ENCODE data around the gene MB21D2.

DNA sequence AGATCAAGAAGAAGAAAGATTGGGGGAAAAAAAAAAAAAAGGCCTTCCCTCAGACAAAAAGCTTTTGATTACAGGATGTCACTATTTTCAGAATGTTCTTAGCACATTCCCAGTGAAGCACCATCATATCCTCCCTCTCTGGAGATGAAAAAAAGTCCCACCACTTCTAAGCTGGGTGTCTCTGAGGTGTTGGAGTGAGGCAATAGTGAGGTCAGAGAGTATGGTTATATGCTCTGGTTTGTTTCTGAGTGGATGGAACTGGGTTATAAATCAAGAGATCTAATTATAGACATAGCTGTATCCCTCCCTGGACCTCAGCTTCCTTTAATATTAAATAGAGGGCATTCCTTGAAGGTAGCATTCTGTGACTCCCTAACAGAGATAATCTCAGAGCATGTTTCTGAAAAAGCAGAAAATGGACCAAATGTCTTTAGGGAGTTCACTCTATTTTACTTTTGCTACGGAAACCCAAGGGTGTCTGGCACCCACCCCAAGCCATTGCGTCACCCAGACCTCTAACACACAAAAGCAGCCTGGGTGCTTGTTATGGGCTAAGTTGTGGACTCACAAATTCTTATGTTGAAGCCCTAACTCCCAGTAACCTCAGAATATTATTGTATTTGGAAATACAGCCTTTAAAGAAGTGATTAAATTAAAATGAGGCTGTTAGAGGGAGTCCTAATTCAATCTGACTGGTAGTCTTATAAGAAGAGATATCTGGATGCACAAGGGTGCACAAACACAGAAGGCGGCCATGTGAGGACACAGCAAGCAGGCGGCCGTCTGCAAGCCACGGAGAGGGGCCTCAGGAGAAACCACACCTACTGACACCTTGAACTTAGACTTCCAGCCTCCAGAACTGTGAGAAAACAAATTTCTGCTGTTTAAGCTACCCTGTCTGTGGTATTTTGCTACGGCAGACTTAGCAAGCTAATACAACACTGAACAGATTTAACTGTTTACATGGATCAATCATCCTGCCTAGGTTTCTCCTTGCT is 81.5 kb downstream of the MB21D2 start:
- TF ChIP-seq, protein P1, sequence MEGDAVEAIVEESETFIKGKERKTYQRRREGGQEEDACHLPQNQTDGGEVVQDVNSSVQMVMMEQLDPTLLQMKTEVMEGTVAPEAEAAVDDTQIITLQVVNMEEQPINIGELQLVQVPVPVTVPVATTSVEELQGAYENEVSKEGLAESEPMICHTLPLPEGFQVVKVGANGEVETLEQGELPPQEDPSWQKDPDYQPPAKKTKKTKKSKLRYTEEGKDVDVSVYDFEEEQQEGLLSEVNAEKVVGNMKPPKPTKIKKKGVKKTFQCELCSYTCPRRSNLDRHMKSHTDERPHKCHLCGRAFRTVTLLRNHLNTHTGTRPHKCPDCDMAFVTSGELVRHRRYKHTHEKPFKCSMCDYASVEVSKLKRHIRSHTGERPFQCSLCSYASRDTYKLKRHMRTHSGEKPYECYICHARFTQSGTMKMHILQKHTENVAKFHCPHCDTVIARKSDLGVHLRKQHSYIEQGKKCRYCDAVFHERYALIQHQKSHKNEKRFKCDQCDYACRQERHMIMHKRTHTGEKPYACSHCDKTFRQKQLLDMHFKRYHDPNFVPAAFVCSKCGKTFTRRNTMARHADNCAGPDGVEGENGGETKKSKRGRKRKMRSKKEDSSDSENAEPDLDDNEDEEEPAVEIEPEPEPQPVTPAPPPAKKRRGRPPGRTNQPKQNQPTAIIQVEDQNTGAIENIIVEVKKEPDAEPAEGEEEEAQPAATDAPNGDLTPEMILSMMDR (tag by site-specific recombination; IDR thresholded peaks at IDR 0.05): no peak
- TF ChIP-seq ZNF48 (tag by site-specific recombination; IDR thresholded peaks at IDR 0.05): no peak
- TF ChIP-seq ZNF24 (tag by site-specific recombination; IDR thresholded peaks at IDR 0.05): no peak
- TF ChIP-seq ZNF654 (tag by site-specific recombination; IDR thresholded peaks at IDR 0.05; ENCODE audit: low read depth): no peak
- no peak for TF ChIP-seq BCL11A (tag by site-specific recombination; IDR thresholded peaks at IDR 0.05; ENCODE audit: low read depth)
- TF ChIP-seq, protein P2, sequence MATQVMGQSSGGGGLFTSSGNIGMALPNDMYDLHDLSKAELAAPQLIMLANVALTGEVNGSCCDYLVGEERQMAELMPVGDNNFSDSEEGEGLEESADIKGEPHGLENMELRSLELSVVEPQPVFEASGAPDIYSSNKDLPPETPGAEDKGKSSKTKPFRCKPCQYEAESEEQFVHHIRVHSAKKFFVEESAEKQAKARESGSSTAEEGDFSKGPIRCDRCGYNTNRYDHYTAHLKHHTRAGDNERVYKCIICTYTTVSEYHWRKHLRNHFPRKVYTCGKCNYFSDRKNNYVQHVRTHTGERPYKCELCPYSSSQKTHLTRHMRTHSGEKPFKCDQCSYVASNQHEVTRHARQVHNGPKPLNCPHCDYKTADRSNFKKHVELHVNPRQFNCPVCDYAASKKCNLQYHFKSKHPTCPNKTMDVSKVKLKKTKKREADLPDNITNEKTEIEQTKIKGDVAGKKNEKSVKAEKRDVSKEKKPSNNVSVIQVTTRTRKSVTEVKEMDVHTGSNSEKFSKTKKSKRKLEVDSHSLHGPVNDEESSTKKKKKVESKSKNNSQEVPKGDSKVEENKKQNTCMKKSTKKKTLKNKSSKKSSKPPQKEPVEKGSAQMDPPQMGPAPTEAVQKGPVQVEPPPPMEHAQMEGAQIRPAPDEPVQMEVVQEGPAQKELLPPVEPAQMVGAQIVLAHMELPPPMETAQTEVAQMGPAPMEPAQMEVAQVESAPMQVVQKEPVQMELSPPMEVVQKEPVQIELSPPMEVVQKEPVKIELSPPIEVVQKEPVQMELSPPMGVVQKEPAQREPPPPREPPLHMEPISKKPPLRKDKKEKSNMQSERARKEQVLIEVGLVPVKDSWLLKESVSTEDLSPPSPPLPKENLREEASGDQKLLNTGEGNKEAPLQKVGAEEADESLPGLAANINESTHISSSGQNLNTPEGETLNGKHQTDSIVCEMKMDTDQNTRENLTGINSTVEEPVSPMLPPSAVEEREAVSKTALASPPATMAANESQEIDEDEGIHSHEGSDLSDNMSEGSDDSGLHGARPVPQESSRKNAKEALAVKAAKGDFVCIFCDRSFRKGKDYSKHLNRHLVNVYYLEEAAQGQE (tag by site-specific recombination; IDR thresholded peaks at IDR 0.05): no peak
- TF ChIP-seq ZNF510 (tag by site-specific recombination; IDR thresholded peaks at IDR 0.05; ENCODE audit: insufficient replicate concordance): no peak
- TF ChIP-seq, protein P3, sequence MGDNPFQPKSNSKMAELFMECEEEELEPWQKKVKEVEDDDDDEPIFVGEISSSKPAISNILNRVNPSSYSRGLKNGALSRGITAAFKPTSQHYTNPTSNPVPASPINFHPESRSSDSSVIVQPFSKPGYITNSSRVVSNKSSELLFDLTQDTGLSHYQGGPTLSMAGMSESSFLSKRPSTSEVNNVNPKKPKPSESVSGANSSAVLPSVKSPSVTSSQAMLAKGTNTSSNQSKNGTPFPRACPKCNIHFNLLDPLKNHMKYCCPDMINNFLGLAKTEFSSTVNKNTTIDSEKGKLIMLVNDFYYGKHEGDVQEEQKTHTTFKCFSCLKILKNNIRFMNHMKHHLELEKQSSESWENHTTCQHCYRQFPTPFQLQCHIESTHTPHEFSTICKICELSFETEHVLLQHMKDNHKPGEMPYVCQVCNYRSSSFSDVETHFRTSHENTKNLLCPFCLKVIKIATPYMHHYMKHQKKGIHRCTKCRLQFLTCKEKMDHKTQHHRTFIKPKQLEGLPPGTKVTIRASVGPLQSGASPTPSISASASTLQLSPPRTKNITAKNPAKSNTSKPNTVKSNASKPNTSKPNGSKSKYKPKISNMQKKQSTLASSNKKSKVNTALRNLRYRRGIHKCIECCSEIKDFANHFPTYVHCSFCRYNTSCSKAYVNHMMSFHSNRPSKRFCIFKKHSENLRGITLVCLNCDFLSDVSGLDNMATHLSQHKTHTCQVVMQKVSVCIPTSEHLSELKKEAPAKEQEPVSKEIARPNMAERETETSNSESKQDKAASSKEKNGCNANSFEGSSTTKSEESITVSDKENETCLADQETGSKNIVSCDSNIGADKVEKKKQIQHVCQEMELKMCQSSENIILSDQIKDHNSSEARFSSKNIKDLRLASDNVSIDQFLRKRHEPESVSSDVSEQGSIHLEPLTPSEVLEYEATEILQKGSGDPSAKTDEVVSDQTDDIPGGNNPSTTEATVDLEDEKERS (tag by site-specific recombination; IDR thresholded peaks at IDR 0.05): no peak
- TF ChIP-seq ZNF223 (tag by site-specific recombination; IDR thresholded peaks at IDR 0.05): no peak
- no peak for TF ChIP-seq ZNF416 (tag by site-specific recombination; IDR thresholded peaks at IDR 0.05)
- TF ChIP-seq ZNF274 (IDR thresholded peaks at IDR 0.05; ENCODE audit: low read length): no peak
- TF ChIP-seq ZNF274 (tag by site-specific recombination; IDR thresholded peaks at IDR 0.05; ENCODE audit: borderline replicate concordance): no peak
- no peak for TF ChIP-seq SP2 (tag by site-specific recombination; IDR thresholded peaks at IDR 0.05)

Data from HEK293 (cell line).